Left ventricle myocardium inferior (tissue), 1 donor: ENCODE measurements around the gene DCTN5. TPM values are rescaled to one million over a fixed set of nuclear protein-coding genes. Genes with fewer than 3 reads are reported as not detected.

Source experiments
- DNase-seq: peaks from one replicate; pipeline ENCODE4 v3.0.0-alpha.2; 2020
- H3K27ac ChIP-seq: fragments of 200-600 bp; replicated peaks from 2 replicates; pipeline ENCODE4 v1.8.0; 2021
- H3K27me3 ChIP-seq: fragments of 200-600 bp; 2 replicates; pipeline ENCODE4 v1.8.0; 2021; ENCODE audit warnings: low read depth
- H3K36me3 ChIP-seq: fragments of 200-600 bp; 2 replicates; pipeline ENCODE4 v1.8.0; 2021
- H3K4me1 ChIP-seq: fragments of 200-600 bp; 2 replicates; pipeline ENCODE4 v1.8.0; 2021
- H3K4me3 ChIP-seq: fragments of 200-600 bp; 2 replicates; pipeline ENCODE4 v1.8.0; 2021; ENCODE audit warnings: mild to moderate bottlenecking, moderate library complexity
- H3K9me3 ChIP-seq: fragments of 200-600 bp; replicated peaks from 2 replicates; pipeline ENCODE4 v1.8.0; 2021
- CTCF ChIP-seq: fragments of 200-600 bp; IDR thresholded peaks from 2 replicates; pipeline ENCODE4 v1.8.0; 2021; ENCODE audit warnings: antibody characterized with exemption, mild to moderate bottlenecking, borderline replicate concordance
- intact Hi-C: fragments of 100-400 bp; cut with micrococcal nuclease; formaldehyde crosslinking; loops from one replicate; pipeline ENCODE4 v1.11.0; 2022
- total RNA-seq: library from RNA; stranded (reverse); fragmentation: NEBNext Ultra II Directional; extraction: Animal tissue kit (Norgen Biotek cat#: 25700); gene quantifications from one replicate; pipeline ENCODE4 v1.2.1, GENCODE V29; 2021
- donor health status: DM: no; HTN: yes; CAD: no; lungs with severe emphysema.

DCTN5 gene
- total RNA-seq, 1 donor from 2014 or later = 40.0 TPM

- H3K9me3 ChIP-seq = peaks cover 26% of the 10 kb centered on the region
- H3K27me3 ChIP-seq = peaks cover 29% of the 10 kb centered on the region
- intact Hi-C loops = no loop called here
- no peak overlapping the region for H3K4me3 ChIP-seq
- no peak overlapping the region for H3K27ac ChIP-seq
- H3K36me3 ChIP-seq = no peaks in the 10 kb centered on the region
- TF ChIP-seq CTCF = no peak
- no peak for DNase-seq
- H3K4me1 ChIP-seq = no peaks in the 10 kb centered on the region
These were observed 83.5 kb downstream of the DCTN5 start for GRCh38 chr16:23724785-23725131.

GRCh38 chr16:23726710-23727109, 85.4 kb downstream of the DCTN5 start:
- no peak for DNase-seq
- no peak for TF ChIP-seq CTCF
- H3K36me3 ChIP-seq = no peaks in the 10 kb centered on the region
- H3K27me3 ChIP-seq = peaks cover 27% of the 10 kb centered on the region
- no peak overlapping the region for H3K27ac ChIP-seq
- H3K4me3 ChIP-seq = no peak overlapping the region
- H3K9me3 ChIP-seq = peaks cover 25% of the 10 kb centered on the region
- no peaks in the 10 kb centered on the region for H3K4me1 ChIP-seq
- intact Hi-C loops = no loop called here

Other genes starting within 250 kb of the DCTN5 start
- gene COG7, start 188.3 kb upstream of the DCTN5 start, total RNA-seq = 11.7 TPM
- 59.4 TPM for gene GGA2, start 131.0 kb upstream of the DCTN5 start, total RNA-seq
- gene EARS2, start 84.1 kb upstream of the DCTN5 start, total RNA-seq = 21.1 TPM
- gene UBFD1, start 83.7 kb upstream of the DCTN5 start, total RNA-seq = 61.4 TPM
- gene NDUFAB1, start 45.1 kb upstream of the DCTN5 start, total RNA-seq = 464 TPM
- 4.2 TPM for gene PALB2, start 156 bp upstream of the DCTN5 start, total RNA-seq
- gene PLK1, start 37.4 kb downstream of the DCTN5 start, total RNA-seq = 1.2 TPM
- gene ERN2, start 71.8 kb downstream of the DCTN5 start, total RNA-seq = not detected
- gene CHP2, start 113.6 kb downstream of the DCTN5 start, total RNA-seq = not detected
- 1.6 TPM for gene PRKCB, start 194.5 kb downstream of the DCTN5 start, total RNA-seq